HG03571 (cell line): ENCODE results near the gene ALAS1.

Source experiments
- ATAC-seq: cut with Tn5 transposase; IDR thresholded peaks from one replicate; pipeline ENCODE4 v1.9.1; 2021; ENCODE audit not compliant: unreplicated experiment

The ALAS1 gene

DNA sequence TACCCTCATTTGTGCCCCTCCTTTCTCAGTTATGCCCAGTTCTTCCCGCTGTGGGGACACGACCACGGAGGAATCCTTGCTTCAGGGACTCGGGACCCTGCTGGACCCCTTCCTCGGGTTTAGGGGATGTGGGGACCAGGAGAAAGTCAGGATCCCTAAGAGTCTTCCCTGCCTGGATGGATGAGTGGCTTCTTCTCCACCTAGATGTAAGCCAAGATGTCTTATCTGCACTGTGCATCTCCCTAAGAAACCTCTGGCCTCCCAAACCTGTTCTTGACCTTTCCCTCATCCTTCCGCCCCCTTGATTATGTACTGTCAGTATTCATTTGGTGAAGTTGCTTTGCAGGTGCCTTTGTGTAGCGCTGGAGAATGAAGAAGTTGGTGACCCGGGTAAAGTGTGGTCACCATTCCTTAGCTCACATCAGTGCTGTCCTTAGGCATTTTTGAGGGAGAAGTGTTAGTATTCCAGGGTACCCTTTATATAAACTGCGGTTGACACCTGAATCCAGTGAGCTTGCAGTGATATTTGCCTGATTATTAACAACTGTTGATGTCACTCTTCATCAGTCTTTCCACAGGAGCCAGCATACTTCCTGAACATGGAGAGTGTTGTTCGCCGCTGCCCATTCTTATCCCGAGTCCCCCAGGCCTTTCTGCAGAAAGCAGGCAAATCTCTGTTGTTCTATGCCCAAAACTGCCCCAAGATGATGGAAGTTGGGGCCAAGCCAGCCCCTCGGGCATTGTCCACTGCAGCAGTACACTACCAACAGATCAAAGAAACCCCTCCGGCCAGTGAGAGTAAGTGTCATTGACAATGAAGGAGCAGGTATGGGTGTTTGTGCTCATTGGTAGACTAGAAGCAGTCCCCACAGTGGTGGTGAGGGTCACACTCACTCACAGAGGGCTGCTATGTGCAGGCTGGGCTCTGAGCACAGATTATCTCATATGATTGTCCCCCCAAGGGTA, 966 bp downstream of the ALAS1 start:
- no peak for ATAC-seq

DNA sequence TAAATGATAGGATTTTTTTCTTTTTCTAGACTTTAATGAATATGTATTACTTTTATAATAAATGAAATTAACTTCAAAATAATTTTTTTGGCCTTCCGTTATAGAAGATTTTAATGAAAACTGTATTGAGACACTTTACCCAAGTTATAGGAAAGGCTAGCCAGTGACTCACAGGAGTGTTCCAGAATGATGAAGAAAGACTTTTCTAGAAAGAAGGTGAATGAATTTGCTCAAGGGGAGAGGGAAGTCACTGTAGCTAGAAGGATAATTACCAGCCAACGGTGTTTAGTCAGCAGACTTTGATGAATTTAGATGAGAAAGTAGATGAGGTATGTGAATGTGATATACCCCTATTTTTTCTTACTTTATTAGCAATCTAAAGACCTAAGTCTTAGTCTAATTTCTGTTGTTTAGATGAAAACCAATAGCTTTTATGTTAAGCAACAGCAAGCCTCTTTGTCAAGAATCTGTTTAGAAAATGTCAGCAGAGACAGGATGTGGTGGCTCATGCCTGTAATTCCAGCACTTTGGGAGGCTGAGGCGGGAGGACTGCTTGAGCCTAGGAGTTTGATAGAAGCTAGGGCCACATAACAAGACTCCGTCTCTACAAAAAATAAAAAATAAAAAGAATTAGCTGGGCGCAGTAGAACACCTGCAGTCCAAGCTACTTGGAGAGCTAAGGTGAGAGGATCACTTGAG, 3.2 kb downstream of the ALAS1 start:
- no peak for ATAC-seq

DNA sequence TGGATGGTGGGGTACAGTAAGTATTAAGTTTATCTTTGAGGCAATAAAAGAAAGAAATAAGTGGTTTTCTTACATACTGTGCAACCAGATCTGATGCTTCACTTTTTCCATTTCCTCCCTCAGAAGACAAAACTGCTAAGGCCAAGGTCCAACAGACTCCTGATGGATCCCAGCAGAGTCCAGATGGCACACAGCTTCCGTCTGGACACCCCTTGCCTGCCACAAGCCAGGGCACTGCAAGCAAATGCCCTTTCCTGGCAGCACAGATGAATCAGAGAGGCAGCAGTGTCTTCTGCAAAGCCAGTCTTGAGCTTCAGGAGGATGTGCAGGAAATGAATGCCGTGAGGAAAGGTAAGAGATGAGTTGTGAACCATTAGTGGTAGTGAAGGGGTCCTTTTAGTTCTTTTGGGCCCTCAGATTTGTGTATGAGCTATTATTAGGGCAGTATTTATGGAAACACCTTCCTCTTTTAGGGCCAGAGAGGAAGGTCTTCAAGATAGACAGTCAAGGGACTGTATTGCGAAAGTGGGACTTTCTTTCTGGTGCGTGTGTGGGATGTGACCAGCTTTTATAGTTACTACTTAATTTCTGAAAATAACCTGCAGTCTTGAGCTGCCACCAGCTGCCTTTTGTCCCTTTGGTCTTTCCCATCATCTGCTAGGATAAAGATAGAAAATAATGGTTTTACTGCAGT, 4.6 kb downstream of the ALAS1 start:
- ATAC-seq, result no peak

DNA sequence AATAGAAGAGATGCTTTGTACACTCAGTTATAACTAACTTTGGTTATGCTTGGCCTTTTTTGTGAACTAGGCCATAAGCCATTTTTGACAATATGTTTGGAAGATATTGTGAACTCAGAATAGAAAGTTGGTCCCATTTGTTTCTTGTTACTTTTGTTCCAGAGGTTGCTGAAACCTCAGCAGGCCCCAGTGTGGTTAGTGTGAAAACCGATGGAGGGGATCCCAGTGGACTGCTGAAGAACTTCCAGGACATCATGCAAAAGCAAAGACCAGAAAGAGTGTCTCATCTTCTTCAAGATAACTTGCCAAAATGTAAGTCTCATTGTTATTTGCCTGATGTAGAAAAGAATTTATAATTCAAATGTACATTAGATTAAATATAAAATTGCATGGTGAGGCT, 5.7 kb downstream of the ALAS1 start:
- ATAC-seq, result no peak

DNA sequence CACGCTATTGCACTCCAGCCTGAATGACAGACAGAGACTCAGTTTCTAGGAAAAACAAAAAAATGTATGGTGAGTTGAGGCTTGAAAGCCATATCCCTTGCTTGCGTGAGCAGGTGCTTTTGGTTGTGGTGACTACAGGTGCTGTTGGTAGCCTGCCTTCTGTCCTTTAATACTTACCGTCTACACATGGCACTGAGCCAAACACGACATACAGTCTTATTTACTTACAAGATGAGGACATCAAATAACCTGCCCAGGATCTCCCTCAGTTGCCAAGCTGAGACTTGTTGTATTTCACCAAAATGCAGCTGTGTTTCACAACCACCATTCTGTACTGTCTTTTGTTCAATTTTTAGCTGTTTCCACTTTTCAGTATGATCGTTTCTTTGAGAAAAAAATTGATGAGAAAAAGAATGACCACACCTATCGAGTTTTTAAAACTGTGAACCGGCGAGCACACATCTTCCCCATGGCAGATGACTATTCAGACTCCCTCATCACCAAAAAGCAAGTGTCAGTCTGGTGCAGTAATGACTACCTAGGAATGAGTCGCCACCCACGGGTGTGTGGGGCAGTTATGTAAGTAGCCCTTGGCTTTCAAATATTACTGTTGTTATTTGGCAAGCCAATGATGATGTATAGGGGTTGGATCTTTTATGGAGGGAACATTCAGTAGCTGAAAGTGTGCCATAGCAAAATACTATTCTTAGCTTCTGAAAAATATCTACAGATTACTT, 6.5 kb downstream of the ALAS1 start:
- no peak for ATAC-seq

DNA sequence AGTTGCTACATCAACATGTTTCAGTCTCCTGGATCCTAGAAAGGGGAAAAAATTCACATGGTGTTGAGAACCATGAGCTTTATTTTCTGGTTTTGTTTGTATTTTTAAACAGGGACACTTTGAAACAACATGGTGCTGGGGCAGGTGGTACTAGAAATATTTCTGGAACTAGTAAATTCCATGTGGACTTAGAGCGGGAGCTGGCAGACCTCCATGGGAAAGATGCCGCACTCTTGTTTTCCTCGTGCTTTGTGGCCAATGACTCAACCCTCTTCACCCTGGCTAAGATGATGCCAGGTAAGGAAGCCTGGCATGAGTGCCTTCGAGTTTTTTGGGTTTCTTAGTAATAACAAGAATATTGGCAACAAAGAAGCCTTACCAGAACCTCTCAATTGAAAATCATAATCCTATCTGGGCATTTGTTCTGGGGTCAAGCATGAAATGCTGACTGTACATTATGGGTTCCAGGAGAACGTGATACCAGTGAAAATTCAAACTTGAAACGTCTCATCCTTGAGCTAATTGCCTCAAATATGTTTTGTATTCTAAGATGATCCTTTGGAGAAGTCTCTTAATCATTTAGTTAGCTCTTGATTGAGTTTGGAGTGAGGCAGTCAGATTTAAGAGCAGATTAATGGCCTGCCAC, 7.9 kb downstream of the ALAS1 start:
- ATAC-seq, result no peak

DNA sequence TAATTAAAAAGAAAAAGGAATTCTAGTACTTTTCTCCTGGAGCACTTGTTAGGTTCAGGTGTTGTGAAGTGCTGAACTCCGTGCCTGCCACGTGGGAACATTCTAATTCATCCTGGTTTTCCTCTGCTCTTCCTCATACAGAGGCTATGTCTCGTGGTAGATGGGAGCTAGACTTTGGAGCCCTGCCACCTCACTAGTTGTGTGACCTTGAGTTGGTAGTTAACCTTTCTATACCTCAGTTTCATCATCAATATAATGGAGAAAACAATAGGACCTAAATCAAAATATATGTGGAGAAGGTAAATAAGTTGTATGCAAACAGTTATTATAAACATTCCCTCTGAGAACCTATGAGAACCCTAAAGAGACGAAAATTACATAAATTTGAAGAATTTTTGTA, 10.6 kb downstream of the ALAS1 start:
- ATAC-seq, result no peak

DNA sequence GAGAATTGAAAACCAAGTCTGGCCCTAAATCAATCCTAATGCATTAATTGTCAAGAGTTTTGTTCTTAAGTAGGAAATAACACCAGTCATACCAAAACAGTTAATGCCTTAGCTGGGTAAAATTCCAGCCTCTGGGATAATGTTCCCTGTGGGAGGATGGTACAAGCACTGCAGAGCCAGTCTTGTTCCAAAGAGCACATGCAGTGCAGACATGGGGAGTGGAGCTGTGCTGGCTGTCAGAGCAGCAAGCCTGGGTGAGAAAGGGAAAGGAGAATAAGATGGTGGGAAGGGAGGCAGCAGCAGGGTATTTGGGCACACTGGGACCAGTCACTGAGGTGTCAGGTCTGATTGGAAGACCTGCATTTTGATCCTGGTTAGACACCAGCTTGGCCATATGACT, 12.1 kb downstream of the ALAS1 start:
- no peak for ATAC-seq

DNA sequence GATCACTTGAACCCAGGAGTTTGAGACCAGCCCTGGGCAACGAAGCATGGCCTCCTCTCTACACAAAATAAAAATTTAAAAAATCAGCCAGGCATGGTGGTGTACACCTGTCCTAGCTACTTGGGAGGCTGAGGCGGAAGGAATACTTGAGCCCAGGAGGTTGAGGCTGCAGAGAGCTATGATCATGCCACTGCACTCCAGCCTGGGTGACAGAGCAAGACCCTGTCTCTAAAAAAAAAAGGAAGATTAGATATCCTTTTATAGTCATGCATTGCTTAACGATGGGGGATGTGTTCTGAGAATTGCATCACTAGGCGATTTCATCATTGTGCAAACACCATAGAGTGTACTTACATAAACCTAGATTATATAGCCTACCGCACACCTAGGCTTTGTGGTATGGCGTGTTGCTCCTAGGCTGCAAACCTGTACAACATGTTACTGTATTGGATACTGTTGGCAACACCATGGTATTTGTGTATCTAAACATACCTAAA, 12.6 kb downstream of the ALAS1 start:
- ATAC-seq, result no peak

DNA sequence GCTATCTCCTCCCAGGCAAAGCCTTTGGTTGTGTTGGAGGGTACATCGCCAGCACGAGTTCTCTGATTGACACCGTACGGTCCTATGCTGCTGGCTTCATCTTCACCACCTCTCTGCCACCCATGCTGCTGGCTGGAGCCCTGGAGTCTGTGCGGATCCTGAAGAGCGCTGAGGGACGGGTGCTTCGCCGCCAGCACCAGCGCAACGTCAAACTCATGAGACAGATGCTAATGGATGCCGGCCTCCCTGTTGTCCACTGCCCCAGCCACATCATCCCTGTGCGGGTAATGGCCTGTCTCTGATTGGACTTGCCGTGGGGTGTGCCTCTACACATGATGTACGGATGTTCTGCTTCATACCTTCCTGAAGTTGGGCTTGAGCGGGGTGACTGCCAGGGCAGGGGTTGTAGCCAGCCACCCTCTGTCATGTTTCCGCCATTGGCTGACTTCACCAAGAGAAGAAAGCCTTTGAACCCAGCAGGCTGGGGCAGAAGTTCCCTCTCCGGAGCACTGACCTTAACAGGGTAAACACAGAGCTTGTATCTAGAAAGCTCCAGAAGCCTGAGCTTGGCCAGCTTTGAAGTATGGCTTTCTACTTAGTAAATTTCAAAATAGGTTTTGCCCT, 13.4 kb downstream of the ALAS1 start:
- ATAC-seq, result no peak

DNA sequence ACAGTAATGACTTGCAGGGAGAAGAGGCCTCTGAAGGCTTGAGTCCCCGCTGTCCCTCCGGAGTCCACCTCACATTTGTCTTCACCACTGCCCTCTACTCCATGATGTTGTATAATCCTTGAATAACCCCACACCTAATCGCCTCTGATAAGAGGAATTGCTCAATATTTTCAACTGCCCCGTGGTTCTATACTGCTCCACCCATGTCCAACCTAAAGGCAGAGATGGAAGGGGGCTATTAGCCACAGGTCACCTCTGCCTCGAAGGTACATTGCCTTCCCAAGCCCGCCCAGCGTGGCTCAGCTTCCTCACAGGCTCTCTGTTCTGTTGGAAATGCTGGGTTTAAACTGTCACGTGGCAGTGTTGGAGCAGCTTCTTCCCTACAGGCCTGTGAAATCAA, 15.0 kb downstream of the ALAS1 start:
- ATAC-seq, result no peak

DNA sequence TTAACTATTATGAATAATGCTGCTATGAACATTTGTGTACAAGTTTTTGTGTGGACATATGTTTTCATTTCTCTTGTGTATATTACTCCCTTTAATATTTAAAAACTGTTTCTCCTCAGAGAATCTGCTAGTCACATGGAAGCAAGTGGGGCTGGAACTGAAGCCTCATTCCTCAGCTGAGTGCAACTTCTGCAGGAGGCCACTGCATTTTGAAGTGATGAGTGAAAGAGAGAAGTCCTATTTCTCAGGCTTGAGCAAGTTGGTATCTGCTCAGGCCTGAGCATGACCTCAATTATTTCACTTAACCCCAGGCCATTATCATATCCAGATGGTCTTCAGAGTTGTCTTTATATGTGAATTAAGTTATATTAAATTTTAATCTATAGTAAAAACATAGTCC, 15.9 kb downstream of the ALAS1 start:
- no peak for ATAC-seq

DNA sequence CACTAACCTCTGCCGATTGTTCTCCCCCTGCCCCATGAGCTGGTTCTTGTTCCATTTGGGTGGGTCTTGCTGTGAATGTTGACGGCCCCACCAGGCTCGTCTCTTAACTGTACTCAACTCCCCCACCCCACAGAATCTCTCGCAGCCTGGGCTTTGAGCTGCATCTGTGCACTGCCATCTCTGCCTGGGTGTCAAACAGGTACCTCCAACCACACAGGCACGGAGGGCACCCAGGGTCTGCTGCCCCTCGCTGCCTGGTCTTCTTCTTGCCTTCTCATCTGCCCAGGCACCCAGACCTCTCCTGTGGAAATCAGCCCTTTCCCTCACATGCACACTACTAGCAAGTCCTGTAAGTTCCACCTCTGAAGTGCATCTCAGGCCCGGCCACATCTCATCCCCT, 17.4 kb downstream of the ALAS1 start:
- ATAC-seq, result no peak

DNA sequence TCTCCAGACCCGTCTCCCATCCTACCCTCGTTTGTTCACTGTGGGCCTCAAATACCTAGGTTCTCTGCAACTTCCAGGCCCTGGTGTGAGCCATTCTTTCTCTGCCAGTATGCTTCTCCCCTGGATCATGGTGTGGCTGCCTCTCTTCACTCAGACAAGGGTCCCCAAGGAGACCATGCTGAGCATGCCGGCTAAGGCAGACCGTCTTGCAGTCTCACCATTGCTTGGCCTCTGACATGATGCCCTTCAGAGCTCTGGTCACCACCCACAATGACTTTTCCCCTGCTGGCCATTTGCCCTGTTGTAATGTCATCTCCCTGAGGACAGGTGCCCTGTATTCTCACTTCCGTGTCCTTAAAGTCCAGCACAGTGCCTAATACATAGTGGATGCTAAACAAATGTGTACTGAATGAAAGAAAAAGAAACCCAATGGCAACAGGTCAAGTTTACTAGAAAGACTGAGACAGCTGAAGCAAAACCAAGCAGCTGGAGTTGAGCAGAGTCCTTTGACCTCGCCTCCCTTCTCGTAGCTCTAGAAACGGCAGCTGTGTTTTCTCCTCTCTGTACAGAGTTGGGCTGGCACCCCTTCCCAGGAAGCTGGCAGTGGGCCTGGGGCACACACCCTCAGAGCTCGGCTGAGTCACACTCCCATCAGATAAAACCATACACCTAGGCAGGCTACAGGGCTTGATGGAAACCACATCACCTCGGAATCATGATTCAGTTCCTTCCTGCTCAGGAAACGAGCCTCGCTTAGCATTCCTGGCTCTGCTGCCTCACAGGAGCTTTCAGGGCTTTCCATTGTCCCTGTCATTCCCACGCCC, 18.8 kb downstream of the ALAS1 start:
- no peak for ATAC-seq

DNA sequence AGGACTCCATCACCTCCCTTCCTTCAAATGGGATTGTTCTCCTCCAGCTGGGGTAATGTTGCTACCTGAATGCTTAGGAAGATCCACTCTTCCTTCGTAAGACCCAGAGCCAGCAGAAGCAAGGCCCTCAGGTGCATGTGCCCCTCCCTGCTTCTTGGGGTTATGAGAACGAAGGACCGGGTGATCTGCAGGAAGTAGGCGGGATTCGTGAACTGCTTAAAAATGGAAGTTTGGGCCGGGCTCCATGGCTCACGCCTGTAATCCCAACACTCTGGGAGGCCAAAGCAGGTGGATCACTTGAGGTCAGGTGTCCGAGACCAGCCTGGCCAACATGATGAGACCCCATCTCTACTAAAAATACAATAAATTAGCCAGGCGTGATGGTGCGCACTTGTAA, 19.4 kb downstream of the ALAS1 start:
- no peak for ATAC-seq

DNA sequence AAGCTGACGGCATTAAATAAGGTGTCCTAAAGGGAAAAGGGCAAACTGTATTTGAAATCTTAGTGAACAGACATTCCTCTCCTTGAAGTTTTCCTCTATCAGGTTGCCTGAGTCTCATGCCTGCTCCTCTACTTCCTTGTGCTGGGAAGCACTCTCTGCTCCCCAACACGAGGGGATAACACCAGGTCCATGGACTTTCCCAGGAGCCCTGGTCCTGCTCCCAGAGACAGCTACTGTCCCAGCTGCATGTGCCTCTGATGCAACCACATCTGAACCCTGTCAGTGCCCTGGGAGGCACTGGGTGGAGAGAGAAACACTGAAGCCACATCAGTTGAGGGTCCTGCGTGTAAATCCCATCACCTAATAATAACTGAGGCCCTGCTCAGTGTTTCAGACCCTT, 20.1 kb downstream of the ALAS1 start:
- no peak for ATAC-seq

DNA sequence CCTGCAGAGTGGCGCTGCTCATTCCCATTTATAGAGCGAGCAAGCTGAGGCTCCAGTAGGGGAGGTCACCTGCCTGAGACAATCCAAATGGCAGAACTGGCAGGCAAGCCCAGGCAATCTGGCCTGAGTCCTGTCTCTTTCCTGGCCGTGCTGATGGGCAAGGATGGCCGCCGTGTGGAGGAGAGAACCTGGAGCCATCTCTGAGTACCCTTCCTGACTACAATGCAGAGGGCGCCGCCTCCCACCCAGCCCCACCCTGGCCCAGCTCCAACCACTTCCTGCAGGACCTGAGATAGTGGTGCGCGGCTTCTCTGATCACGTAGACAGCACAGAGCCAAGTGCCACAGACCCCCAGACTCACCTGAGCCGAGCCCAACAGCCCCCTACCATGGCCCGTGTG, 20.5 kb downstream of the ALAS1 start:
- ATAC-seq, result no peak

DNA sequence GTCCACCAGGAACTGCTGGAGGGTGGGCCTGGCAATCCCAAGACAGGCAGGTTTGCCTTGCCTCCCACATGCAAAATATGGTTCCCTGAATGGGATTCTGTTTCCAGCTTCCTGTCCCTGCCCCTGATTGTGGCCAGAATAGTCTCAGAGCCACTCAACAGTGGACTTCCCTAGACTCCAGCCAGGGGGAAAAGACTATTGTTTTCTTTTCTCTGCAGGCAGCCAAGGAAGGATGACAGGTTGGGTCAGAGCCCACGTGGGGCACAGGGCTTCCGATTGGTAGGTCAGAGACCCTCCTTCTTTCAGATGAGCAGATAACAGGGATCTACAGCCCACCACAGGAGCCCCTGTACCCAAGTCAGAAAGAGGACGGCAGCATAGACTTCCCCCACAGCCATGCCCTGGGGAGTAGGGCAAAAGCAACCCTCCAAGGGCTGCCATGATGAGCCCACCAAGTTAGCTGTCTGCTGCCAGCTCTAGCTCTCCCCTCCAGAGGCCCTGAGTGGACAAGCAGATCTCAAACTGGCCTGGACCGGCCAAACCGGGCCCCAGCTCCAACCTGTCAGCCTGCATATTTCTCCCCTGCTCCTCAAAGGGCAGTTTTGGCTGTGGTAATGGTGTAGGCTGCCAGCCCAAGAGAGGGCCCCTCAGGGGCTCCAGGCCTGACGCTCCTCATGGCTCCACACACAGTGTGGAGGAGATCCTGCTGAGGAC, 21.1 kb downstream of the ALAS1 start:
- no peak for ATAC-seq
